GM19438 (cell line): ENCODE measurements around the gene STUB1.

Experiments
- ATAC-seq: cut with Tn5 transposase; IDR thresholded peaks from one replicate; pipeline ENCODE4 v1.9.1; 2021; ENCODE audit warnings: low read depth; ENCODE audit not compliant: unreplicated experiment

The STUB1 gene

DNA sequence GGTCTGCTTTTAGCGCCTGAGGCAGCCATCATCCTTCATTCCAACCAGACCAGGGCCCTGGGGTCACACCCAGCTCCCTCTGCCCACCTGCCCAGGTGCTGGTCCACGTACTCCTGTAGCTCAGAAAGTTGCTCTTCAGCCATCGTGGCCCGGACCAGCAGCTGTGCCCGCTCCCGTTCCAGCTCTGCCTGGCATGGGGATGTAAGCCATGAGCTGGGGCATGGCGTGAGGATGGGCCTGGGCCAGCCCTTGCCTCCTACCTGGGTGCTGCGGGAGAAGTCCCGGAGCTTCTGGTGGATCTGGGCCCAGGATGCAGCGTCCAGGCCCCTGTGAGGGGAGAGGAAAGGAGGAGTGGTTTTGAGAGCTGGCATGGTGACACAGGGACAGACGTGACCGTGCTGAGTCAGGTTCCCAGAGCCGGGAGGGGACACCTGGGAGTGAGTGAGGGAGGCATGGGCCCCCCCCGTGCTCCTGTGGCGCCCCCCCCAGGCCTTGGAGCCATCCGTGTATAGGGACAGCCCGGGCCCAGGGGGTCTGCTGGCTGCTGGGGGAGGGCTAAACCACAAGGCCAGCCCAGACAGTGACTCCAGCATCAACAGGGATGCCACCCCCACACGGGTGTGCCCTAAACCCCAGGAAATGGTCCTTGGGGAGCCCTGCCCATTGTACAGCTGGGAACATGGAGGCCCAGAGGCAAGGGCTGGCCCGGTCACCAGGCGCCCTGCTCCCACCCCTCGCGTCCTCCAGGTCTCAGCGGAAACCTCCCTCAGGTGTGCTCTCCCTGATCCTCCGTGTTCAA, 42.8 kb downstream of the STUB1 start:
- no peak for ATAC-seq

DNA sequence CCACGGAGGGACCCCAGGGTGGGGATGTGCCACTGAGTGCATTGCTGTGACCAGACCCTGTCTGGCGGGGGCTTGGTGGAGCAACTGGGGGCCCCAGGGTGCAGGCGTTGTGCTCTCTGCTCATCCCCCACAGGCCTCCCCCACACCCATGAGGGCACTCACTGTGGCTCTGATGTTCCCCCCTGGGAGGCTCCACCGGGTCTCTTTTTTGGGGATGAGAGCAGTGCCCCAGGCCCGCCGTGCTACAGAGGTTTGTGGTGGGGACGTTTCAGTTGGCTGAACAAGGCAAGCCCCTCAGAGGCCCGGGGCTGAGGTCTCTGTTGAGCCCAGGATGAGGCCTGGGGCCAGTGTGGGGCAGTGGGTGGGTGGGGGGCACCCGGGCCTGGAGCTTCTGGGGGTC, 43.5 kb downstream of the STUB1 start:
- ATAC-seq, result no peak

DNA sequence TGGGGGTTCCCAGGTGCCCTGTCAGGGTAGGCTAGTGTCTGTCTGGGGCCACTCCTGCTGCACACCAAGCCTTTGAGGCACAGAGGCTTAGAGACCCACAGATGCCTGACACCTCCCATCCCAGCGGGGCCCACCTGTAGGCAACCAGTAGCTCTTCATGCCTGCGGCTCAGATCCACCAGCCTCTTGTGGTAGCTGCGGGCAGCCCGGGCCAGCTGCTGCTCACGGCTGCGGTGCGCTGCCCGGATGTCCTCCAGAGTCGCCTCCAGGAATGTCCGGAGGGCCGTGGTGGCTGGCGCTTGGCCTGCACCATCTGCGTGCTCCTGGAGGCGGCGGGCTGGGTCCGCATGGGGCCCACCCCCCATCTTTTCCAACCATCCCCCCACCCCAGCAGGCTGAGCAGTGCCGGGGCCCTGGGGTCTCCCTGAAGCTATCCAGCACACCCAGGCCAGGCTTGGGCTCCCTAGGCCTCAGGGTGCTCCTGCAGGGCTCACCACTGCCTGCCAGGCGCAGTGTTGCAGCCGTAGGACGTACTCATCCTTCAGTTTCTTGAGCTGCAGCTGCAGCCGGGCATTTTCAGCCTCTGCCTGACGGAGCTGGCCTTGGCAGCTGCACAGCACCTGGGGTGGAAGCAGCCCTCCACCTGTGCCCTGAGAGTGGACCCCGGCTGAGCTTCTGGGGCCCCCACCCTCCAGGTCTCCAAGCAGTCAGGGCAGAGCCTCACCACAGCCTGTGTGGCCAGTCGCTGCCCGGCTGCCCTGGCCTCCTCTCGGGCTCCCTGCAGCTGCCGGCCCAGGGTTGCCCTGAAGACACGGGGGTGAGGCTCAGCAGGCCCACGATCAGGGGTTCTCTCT, 44.2 kb downstream of the STUB1 start:
- ATAC-seq, result no peak

DNA sequence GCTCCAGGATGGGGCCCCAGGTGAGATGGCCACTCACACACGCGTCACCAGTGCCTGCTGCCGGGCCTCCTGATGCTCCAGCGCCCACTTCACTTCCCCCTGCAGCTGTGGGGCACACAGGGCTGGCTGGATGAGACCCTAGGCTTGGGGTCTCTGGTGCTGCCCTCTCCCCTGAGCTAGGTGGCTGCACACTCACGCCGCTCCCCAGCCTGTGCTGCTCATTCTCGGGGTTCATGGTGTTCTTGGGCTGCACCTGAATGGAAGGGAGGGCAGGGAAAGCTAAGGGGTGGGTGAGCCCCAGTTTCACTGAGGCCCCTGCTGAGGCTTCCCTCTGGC, 44.8 kb downstream of the STUB1 start:
- ATAC-seq, result no peak

DNA sequence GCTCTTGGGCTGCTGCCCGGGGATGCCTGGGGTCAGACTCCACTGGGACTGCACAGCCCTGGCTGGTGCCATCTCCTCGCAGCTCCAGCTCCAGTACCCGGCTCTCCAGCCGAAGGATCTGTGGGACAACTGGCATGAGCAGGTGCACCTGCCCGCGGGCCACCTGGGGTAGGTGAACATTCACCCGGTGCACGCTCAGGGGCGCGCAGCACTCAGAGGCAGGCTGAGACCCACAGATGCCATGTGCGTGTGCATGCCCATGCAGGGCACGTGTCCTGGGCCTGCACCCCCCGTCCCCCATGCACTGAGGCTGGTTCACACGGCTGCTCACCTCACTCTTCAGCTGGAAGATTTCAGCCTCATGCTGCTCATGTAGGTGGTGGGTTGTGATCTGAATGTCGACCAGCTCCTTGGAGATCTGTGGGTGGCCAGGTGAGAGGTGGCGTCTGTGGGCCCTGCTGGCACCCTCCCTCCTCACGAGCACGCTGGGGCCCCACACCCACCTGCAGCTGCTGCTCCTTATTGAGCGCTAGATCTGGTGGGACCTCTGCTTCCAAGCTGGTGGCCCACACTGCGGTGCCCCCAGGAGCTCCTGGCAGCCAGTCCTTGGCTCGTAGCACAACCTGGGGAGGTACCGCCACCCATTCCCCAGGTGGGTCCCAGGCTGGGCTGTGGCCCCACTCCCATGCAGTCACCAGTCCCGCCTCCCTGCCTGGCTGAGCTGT, 45.4 kb downstream of the STUB1 start:
- no peak for ATAC-seq

DNA sequence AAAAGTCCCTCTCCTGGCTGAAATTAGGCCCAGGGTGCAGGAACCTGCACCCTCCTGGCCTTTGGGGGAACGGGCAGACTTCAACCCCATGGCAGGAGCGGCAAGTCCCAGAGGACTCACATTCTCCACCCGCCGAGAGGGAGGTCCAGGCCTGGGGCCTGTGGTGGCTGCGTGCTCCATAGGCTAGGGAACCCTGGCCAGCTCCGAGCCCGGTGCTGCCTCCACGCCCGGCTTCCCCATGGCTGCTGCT, 45.9 kb downstream of the STUB1 start:
- ATAC-seq, result no peak

DNA sequence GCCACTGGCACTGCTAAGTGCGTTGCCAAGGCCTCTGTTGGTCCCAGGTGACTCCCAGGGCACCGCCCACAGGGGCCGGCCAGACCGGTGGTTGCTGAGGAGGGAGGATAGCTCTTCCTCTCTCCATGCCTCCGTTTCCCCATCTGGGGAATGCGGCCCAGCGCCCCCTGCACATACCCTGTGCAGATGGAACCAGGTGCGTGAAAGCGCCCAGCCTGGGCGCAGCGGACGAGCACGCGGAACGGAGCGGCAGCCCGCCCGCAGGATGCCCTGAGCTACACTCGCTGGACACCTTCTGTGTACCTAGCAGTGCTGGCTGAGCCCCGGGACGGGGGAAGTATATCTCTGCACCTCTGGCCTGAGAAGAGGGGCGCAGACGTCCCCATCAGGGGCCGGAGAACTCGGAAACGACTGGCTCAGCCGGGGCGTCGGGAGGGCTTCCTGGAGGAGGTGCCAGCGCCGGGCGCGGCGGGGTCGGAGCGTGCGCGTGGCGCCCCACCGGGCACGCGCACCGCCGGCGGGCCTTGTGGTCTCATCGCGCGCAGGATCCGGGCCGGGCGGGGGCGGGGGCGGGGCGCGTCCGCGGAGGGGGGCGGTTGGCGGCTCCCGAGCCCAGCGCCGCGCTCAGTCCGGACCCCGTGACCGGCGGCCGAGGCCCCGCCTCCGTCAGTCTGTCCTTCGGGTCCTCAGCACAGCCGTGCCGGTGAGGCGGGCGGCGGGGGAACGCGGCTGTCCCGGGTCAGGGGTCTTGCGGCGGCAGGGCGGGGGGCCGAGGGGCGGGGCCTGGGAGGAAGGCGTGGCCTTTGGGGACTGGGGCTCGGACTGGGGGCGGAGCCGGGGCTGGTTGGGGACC, 46.5 kb downstream of the STUB1 start, which contains the start of the genes CCDC78 and HAGHL:
TSS of gene CCDC78 (minus strand) at position 6 of the 853 bp plus-strand sequence. CDS start 76 bp downstream, outside the sequence.
TSS of gene HAGHL (plus strand) at position 669 of the 853 bp plus-strand sequence. CDS start 404 bp downstream, outside the sequence.
- no peak for ATAC-seq

DNA sequence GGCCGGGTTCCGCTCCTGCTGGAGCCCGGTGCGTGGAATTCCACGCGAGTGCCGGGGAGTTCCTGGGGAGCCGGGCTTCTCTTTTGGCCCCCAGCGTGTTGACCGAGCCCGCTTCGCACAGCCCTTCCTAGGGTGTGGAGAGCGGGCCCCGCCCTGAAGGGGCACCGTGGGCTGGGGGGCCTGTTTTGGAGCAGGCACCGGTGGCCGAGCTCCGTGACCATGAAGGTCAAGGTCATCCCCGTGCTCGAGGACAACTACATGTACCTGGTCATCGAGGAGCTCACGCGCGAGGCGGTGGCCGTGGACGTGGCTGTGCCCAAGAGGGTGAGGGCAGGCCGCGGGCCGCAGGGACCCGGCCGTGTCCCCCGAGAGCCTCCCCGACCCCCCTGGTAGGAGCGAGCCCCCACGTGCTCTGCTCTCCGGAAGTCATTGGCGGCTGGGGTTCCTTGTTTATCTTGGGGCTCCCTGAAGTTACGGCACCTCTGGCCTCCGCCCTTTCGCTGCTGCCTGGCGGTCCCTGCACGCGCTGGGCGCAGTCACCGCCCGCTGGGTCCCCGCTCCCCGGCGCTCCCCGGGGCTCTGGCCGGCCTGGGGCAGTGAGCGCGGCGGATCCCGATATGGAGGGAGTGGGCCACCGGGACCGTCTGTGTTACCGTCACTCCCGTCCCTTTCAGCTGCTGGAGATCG, 47.2 kb downstream of the STUB1 start:
- ATAC-seq, result no peak

DNA sequence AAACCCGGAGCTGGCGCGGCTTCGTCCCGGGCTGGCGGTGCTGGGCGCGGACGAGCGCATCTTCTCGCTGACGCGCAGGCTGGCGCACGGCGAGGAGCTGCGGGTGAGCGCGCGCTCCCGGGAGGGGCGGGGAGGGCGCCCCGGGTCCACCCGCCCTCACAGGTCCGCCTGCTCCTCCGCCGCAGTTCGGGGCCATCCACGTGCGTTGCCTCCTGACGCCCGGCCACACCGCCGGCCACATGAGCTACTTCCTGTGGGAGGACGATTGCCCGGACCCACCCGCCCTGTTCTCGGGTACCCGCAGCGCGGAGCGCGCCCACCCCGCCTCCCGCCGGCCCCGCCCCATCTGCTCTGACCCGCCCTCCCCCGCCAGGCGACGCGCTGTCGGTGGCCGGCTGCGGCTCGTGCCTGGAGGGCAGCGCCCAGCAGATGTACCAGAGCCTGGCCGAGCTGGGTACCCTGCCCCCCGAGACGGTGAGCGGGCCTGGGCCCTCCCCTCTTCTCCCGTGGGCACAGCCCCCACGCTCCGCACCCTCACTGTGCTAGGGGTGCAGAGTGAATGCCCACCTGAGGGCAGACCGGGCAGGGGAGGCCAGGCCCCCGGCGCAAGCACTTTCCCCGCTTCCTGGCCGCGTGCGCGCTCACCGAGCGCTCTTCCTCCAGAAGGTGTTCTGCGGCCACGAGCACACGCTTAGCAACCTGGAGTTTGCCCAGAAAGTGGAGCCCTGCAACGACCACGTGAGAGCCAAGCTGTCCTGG, 48.1 kb downstream of the STUB1 start:
- ATAC-seq, result no peak

DNA sequence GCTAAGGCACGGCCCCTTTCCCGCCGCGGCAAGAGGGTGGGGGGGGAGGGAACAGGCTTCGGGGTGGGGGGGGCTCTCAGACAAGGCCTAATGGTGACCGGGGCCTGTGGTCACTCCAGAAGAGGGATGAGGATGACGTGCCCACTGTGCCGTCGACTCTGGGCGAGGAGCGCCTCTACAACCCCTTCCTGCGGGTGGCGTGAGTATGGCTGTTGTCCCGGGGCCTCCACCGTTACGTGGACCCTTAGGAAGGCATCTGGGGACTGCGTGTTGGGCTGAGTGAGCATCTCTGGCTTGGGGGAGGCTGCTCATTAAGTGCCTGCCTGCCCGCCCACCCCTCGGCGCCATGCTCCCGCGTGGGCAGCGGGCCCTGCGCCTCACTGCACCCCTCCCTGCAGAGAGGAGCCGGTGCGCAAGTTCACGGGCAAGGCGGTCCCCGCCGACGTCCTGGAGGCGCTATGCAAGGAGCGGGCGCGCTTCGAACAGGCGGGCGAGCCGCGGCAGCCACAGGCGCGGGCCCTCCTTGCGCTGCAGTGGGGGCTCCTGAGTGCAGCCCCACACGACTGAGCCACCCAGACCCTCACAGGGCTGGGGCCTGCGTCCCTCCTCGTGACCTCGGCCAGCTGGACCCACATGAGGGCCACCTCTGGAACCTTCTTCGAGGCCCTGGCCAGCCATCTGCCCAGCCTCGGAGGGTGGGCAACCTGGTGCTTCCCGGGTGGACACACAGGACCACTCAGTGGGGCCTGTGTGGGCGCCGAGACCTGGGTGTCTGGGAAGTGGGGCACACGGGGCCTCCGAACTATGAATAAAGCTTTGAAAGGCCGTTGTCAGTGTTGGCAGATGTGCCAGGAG, 48.9 kb downstream of the STUB1 start:
- no peak for ATAC-seq

DNA sequence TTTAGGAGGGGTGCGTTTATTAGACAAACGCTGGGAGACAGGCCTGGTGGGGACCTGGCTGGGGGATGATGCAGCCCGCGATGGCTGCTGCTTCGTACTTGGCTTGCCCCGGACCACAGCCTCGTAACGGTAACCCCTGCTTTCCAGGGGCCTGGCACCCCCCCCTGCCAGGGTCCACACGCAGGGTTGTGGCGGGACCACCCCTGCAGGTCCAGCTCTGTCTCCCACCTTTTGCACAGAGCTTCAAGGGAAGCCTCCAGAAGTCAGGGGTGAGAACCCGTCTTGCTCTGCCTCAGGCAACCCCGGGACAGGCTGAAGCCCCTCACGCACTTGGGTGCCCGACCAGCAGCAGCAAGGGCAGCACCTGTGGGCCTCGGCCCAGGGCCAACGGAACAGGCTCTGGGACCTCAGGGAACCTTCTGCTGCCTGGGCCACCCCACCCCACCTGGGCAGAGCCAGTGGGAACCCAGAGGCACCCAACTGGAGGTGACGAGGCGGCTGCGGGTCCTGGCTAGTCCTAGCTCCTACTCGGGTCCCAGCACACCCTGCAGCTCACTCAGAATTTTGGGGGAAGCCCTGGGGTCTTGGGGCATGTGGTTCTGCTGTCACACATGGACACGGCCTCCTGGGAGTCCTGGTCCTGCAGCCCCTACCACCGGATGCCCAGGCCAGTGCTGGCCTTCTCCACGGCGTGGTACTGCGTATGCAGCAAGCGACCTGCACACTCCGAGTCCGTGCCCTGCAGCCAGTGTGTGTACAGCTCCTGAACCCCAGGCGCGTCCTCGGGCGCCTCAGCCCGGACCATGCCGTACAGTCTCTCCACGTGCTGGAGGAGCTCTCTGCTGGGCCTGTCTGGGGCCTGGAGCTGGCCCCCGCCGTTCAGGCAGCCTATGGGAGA, 49.8 kb downstream of the STUB1 start:
- no peak for ATAC-seq

DNA sequence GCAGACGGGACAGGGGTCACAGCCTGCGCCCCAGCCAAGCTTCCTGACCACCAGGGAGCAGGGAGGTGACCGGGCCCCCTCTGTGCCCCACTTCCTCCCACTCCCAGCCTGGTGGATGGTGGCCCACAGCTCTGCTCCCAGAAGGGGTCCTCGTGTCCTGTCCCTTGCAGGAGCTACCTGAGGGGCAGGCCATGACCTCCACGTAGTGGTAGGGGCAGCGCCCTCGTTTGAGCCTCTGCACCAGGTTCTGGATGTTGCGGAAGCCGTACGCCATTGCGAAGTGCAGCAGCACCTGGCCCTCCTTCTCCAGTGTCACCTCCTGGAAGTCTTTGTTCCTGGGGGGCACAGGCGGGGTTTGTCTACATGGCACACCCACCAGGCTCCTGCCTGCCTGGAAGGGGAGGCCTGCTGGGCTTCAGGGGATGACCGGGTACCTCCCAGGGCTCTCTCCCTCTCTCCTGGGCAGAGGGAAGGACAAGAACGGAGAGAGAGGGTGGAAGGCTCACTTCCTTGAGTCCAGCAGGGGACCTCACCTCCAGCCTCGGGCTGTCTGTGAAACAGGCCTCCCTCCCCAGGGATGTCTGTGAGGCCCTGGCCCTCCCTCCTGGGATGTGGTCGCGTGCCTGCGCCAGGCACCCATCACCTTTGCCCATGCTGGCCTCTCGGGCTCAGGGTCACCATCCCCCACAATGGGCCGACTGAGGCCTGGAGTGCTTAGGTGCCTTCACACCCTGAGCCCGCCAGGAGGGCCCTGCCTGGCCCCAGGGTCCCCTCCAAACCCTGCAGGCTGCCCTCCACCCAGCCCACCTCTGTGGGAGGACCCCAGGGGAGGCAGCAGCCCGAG, 50.7 kb downstream of the STUB1 start:
- no peak for ATAC-seq

DNA sequence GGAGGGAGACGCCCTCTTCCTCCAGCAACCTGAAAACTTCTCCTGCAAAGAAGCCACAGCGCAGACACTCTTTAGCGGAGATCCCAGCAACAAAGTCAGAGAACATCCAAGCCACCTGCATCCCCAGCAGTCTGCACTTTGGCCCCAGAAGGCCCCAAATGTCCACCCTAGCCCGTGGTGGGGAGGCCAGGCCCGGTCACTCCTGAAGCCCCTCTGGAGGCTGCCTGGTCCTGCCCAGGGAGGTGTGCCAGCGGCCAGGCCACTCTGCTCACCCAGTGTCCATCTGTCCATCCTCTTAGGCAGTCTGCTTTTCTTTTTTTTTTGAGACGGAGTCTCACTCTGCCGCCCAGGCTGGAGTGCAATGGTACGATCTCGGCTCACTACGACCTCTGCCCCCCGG, 52.1 kb downstream of the STUB1 start:
- ATAC-seq, result no peak
